Vagina (tissue), 2 donors: ENCODE measurements around the gene CCDC182.

Experiments
- CTCF ChIP-seq, 3 experiments: fragments of 450-650 bp in 2 of 3; fragments of 200-600 bp in 1 of 3; sonication (generic) in 1 of 3; IDR thresholded peaks; one replicate each; pipeline ENCODE4 v1.5.1; 2017 to 2019; ENCODE audit warnings: antibody characterized with exemption in 3 of 3, mild to moderate bottlenecking in 2 of 3, moderate library complexity in 2 of 3
- POLR2A ChIP-seq, 2 donors: fragments of 450-650 bp; IDR thresholded peaks; one replicate each; pipeline ENCODE4 v1.6.1; 2017; ENCODE audit warnings: antibody characterized with exemption in 2 of 2, mild to moderate bottlenecking in 2 of 2, moderate library complexity in 2 of 2
- POLR2AphosphoS5 ChIP-seq, 2 donors: sonication (generic); formaldehyde crosslinking; IDR thresholded peaks; one replicate each; pipeline ENCODE4 v1.9.0; 2017; ENCODE audit warnings: antibody characterized with exemption in 2 of 2, mild to moderate bottlenecking in 2 of 2, low read depth in 1 of 2; ENCODE audit not compliant: insufficient read depth in 1 of 2

GRCh38 chr17:57755480-57756070, 10.5 kb upstream of the CCDC182 start:
- TF ChIP-seq POLR2AphosphoS5 (IDR thresholded peaks at IDR 0.05; ENCODE audit: insufficient read depth in 1 of 2, low read depth in 1 of 2) (no peak), CTCF (IDR thresholded peaks at IDR 0.05) (no peak), POLR2A (IDR thresholded peaks at IDR 0.05) (no peak)
